ENCODE data around the gene PARP12.

The PARP12 gene

GRCh38 chr7:140014123-140014522 is 48.6 kb downstream of the PARP12 start:
- no peak for DNase-seq (ENCODE audit: low read depth)

GRCh38 chr7:140013676-140014075 is 49.1 kb downstream of the PARP12 start:
- DNase-seq (ENCODE audit: low read depth), result no peak

- DNase-seq (ENCODE audit: low read depth), result no peak
These were observed 52.4 kb downstream of the PARP12 start for GRCh38 chr7:140010194-140010895.

DNA sequence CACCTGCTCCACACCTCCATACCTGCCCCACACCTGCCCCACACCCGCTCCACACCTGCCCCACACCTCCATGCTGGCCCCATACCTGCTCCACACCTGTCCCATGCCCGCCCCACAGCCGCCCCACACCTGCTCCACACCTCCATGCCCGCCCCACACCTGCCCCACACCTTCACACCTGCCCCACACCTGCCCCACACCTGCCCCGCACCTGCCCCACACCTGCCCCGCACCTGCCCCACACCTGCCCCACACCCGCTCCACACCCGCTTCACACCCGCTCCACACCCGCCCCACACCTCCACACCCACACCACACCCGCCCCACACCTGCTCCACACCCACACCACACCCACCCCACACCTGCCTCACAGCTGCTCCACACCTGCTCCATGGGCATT is 53.0 kb downstream of the PARP12 start:
- no peak for DNase-seq (ENCODE audit: low read depth)

DNA sequence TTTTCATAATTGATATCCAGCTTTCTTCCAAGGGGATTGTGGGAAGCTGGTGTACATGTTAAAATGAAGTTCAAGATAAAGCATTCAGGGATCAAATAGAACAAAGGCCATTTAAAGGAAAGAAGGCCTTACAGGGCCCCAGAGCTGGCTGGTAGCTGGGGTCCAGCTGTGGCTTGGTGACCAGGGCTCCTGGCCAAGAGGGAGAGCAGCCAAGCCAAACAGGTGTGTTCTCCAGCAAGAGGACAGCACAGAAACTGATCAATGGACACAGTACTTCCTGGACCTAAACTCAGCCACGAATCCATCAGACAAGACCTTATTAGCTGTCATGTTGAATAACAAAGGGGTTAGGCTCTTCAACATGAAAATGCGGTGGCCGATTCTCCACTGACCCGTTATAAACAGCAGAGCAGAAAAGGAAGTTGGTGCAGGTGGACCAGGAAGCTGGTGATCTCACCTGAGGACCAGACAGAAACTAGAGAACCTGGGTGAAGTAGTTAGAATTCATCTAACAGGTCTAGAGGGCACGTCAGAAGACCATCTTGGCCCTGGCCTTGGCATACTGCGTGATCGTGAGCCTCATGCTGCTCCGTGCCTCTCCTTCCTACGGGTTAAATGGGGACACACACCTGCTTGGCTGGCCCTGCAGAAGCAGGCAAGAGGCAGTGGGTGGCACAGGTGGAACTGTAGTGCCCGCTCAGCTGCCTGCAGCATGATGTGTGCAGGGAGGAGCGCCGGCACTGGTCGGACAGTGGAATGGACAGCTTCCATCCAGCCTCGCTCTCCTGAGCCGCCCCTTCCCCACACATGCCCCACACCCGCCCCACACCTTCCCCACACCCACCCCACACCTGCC is 53.8 kb downstream of the PARP12 start:
- DNase-seq (ENCODE audit: low read depth), result no peak

DNA sequence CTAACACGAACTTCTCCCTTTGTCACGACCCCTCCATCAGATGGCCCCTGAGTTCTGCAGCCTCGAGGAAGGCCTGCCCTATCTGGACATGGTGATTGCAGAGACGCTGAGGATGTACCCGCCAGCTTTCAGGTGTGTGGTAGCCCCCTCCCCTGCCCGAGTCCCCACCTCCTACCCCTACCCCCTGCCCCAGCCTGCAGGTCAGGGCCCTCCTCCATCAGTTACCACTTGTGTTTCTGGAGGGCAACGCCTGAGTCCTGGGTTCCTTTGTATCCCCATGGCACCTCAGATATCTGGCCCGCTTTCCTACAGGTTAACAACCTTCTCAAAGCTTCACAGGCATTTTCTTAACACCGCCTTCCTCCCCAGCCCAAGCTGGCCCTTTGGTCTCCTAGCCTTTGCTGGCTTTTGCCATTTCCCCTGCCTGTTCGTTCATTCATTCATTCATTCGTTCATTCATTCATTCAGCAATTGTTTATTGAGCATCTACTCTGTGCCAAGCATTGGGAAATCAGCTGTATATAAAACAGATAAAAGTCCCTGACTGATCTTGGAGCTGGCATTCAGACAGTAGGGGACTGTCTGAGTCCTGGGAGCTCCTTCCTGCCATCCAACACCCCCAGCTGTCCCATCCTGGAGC is 55.6 kb downstream of the PARP12 start:
- no peak for DNase-seq (ENCODE audit: low read depth)

- DNase-seq (ENCODE audit: low read depth), result no peak
These were observed 56.2 kb downstream of the PARP12 start for GRCh38 chr7:140006600-140006999.

DNA sequence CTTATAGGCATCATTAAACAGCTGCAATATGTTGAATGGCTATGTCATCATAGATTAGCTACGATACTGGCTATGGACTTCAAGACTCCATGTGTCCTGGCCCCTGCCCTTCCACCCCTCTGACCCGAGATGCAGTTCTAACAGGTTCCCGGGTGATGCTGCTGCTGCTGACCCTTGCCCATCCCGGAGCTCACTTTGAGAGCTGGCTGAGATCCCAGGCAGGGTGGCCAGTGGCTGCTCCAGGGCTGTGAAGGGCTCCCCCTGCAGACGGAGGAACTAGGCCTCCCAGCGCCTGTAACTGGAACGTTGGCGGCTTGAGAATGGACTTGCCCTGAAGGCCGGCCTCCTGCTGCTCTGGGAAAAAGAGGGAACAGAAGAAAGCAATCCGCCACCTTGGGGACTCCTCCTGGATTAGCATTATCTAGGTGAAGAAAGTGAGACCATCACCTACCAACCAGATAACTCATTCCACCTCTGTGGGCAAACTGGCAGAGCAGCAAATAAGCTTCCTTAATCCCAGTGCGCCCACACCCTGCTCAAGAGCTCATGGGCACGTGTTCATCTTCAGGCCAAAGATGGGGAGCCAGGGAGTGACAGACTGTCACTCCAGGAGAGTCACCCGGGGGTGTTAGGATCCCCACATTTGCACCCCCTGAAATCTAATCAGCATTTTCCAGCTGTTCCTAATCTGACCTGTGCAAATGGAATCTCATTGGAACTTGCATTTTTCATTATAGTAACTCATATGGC is 56.8 kb downstream of the PARP12 start:
- no peak for DNase-seq (ENCODE audit: low read depth)

GRCh38 chr7:140005341-140005740 is 57.4 kb downstream of the PARP12 start:
- no peak for DNase-seq (ENCODE audit: low read depth)

- DNase-seq (ENCODE audit: low read depth), result no peak
These were observed 58.1 kb downstream of the PARP12 start for GRCh38 chr7:140004672-140005071.

- DNase-seq (ENCODE audit: low read depth), result no peak
These were observed 58.8 kb downstream of the PARP12 start for GRCh38 chr7:140003913-140004382.

- DNase-seq (ENCODE audit: low read depth), result no peak
These were observed 62.0 kb downstream of the PARP12 start for GRCh38 chr7:140000666-140001268.

GRCh38 chr7:139999516-139999915 is 63.2 kb downstream of the PARP12 start:
- no peak for DNase-seq (ENCODE audit: low read depth)

DNA sequence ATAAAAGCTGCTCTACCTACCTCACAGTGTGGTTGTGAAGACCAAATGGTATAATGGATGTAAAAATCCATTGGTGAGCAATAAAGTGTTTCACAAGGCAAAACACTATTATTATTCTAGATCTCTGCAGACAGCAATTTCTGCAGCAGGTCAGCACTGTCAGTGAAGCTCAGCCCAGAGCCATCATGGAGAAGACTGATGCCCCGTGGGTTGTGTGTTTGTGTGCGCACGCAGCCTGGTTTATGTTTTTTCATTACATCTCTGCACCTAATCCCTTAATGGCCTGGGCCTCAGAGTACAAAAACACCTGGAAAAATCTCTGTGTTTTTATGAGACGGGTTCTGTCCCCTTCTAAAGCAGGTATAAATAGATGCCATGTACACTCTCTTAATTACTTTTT is 64.2 kb downstream of the PARP12 start:
- no peak for DNase-seq (ENCODE audit: low read depth)

DNA sequence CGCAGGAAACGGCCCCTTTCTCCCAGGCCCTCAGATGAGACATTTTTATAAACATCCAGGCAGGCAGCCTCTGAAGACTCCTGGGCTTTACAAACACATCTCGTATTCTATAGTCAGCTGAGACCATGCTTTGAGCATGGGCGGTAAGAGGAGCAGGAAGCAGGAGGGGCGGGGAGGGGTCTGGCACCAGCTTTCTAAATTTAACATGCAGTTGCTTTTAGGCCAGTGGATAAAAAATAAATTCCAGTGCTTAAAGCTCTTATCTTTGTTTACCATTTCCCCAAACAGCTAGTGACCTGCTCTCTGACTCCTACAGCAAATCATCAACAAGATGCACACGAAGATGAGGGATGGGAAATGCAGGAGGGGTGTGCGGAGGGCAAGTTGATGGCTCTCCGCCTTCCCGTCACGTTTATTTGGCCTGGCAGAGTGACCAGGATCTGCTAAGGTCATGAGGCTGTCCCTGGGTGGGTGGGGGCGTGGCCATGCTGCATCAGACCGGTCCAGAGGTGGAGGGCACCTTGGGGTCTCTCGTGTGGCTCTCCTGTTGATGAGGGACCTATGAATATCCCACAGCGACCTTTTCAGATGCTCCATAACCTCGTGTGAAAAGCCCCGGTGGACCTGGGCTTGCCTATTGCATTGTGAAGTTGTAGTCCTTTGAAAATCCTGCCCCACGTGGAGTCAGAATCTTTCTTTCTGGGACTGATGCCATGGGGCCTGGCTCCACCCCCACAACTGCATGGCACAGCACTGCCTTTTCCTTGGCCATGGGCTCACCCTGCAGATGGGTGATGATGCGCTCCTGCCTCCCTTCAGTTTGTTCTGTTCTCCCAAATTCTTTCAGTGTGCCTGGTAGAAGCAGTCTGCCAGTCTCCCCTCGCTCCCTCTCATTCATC is 67.5 kb downstream of the PARP12 start:
- no peak for DNase-seq (ENCODE audit: low read depth)

DNA sequence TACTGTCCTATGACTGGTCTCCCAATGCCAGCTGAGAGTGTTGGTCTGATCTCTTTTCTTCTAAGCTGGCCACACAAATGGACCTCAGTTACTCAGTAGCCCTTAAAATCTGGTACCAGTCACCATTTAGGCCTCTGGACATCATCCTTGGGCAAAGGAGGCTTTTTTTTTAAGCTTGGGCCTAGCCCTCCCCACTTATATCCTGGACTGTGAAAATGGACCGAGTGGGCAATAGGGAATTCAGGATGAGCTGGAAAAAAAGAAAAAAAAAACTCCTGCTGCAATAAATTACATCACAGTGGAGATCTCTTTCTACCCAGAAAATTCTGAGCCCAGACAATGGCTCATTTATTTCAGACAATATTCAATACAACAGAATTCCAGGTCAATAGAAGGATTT is 68.4 kb downstream of the PARP12 start:
- no peak for DNase-seq (ENCODE audit: low read depth)

GRCh38 chr7:139993592-139993991 is 69.2 kb downstream of the PARP12 start:
- DNase-seq (ENCODE audit: low read depth), result no peak

GRCh38 chr7:139993169-139993568 is 69.6 kb downstream of the PARP12 start:
- no peak for DNase-seq (ENCODE audit: low read depth)

GRCh38 chr7:139992353-139993044 is 70.3 kb downstream of the PARP12 start:
- no peak for DNase-seq (ENCODE audit: low read depth)

GRCh38 chr7:139991911-139992310 is 70.8 kb downstream of the PARP12 start:
- no peak for DNase-seq (ENCODE audit: low read depth)

Data from stimulated activated CD8-positive, alpha-beta memory T cell treated with anti-CD3 and anti-CD28 coated beads, Interleukin-12 subunit alpha, Interleukin-12 subunit beta, amount 100 ng/mL, for 4 hours (primary cell).